ENCODE data around the gene RLN3.

DNA sequence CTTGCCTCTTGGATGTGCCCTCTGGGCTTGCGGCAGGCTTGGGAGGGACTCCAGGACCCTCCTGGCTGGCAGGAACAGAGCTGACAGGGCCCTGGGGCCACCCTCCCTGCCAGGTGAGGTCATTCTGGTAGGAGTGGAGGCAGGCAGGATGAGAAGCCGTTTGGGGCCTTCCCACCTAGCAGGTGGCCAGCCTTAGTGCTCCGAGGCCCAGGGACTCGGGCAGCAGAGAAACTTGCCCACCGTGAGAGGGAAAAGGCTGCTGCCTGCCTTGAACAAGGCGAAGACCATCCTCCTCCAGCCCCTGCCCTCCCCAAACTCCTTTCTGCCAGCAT, 30.4 kb upstream of the RLN3 start:
- TF ChIP-seq, protein P1, sequence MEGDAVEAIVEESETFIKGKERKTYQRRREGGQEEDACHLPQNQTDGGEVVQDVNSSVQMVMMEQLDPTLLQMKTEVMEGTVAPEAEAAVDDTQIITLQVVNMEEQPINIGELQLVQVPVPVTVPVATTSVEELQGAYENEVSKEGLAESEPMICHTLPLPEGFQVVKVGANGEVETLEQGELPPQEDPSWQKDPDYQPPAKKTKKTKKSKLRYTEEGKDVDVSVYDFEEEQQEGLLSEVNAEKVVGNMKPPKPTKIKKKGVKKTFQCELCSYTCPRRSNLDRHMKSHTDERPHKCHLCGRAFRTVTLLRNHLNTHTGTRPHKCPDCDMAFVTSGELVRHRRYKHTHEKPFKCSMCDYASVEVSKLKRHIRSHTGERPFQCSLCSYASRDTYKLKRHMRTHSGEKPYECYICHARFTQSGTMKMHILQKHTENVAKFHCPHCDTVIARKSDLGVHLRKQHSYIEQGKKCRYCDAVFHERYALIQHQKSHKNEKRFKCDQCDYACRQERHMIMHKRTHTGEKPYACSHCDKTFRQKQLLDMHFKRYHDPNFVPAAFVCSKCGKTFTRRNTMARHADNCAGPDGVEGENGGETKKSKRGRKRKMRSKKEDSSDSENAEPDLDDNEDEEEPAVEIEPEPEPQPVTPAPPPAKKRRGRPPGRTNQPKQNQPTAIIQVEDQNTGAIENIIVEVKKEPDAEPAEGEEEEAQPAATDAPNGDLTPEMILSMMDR (conservative IDR thresholded peaks at IDR 0.05 in 1 of 2, IDR thresholded peaks at IDR 0.05 in 1 of 2; ENCODE audit: low read depth in 1 of 2, low read length in 2 of 2) = no peak
- no peak for TF ChIP-seq EZH2 (IDR thresholded peaks at IDR 0.05; ENCODE audit: low read length, missing control alignments)
